ENCODE measurements around the gene MS4A10. TPM values are rescaled to one million over a fixed set of nuclear protein-coding genes. Genes with fewer than 3 reads are reported as not detected.

MS4A10 gene
- polyA plus RNA-seq, 2 of the 4 experiments (the other 2 are of a cell fraction) = not detected

- DNase-seq (ENCODE audit: low read depth in 1 of 2, low spot score in 1 of 2) (no peak), ATAC-seq (no peak), FAIRE-seq (no peak)
- no peaks in the 10 kb centered on the region for H3K4me1 ChIP-seq
- 38% methylated on average over 10 of the region's 10 CpGs for WGBS (ENCODE audit: missing lambda C conversion rate)
- no peaks in the 10 kb centered on the region for H3K9me3 ChIP-seq
- CTCF ChIA-PET = interaction anchor here (0.9 to 8.1 kb wide), 3 partner anchors 10 to 20 kb away, joined by 4 to 129 read pairs (median 4); partner anchors contain the start of gene MS4A15
- no peak overlapping the region for H3K4me2 ChIP-seq
- no peak overlapping the region for H3K27ac ChIP-seq
- no peak overlapping the region for H3K4me3 ChIP-seq
- no peak for TF ChIP-seq JUN (IDR thresholded peaks at IDR 0.05)
- TF ChIP-seq MAFK (IDR thresholded peaks at IDR 0.05; ENCODE audit: partially characterized antibody) = peak; percentile 69
- TF ChIP-seq CEBPB (IDR thresholded peaks at IDR 0.05) = no peak
- no peak for TF ChIP-seq TFCP2L1 (CRISPR knock-in tag; IDR thresholded peaks at IDR 0.05)
- TF ChIP-seq RNF2 (IDR thresholded peaks at IDR 0.05; ENCODE audit: borderline replicate concordance, low read depth) = no peak
- TF ChIP-seq, protein P1, sequence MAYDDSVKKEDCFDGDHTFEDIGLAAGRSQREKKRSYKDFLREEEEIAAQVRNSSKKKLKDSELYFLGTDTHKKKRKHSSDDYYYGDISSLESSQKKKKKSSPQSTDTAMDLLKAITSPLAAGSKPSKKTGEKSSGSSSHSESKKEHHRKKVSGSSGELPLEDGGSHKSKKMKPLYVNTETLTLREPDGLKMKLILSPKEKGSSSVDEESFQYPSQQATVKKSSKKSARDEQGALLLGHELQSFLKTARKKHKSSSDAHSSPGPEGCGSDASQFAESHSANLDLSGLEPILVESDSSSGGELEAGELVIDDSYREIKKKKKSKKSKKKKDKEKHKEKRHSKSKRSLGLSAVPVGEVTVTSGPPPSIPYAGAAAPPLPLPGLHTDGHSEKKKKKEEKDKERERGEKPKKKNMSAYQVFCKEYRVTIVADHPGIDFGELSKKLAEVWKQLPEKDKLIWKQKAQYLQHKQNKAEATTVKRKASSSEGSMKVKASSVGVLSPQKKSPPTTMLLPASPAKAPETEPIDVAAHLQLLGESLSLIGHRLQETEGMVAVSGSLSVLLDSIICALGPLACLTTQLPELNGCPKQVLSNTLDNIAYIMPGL (CRISPR knock-in tag; IDR thresholded peaks at IDR 0.05; ENCODE audit: borderline replicate concordance) = no peak
- no peak for TF ChIP-seq CBX8 (IDR thresholded peaks at IDR 0.05)
- POLR2A ChIA-PET = no interaction called here
Observed at GRCh38 chr11:60766547-60766946, 18.6 kb upstream of the MS4A10 start.

- Histone ChIP-seq H3K4me2 (peak overlapping the region; percentile 34; the same call in 2 of the 3 replicates), H3K27ac (no peak overlapping the region), H3K9me3 (no peaks in the 10 kb centered on the region), H3K4me3 (no peak overlapping the region), H3K4me1 (no peaks in the 10 kb centered on the region)
- TF ChIP-seq, protein P1 (CRISPR knock-in tag; IDR thresholded peaks at IDR 0.05; ENCODE audit: borderline replicate concordance) = no peak
- TF ChIP-seq, protein P2, sequence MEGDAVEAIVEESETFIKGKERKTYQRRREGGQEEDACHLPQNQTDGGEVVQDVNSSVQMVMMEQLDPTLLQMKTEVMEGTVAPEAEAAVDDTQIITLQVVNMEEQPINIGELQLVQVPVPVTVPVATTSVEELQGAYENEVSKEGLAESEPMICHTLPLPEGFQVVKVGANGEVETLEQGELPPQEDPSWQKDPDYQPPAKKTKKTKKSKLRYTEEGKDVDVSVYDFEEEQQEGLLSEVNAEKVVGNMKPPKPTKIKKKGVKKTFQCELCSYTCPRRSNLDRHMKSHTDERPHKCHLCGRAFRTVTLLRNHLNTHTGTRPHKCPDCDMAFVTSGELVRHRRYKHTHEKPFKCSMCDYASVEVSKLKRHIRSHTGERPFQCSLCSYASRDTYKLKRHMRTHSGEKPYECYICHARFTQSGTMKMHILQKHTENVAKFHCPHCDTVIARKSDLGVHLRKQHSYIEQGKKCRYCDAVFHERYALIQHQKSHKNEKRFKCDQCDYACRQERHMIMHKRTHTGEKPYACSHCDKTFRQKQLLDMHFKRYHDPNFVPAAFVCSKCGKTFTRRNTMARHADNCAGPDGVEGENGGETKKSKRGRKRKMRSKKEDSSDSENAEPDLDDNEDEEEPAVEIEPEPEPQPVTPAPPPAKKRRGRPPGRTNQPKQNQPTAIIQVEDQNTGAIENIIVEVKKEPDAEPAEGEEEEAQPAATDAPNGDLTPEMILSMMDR (IDR thresholded peaks at IDR 0.05) = peak; percentile 35
- TF ChIP-seq, protein P3, sequence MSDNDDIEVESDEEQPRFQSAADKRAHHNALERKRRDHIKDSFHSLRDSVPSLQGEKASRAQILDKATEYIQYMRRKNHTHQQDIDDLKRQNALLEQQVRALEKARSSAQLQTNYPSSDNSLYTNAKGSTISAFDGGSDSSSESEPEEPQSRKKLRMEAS (IDR thresholded peaks at IDR 0.05) = 0 out of 2 replicates have a peak, but pooled peaks have one; percentile 17
- DNase-seq (ENCODE audit: low read depth in 1 of 2, low spot score in 1 of 2) = peak; percentile 21 to 33
- CTCF ChIA-PET = interaction anchor here (8.1 kb wide), 1 partner anchor 10 kb away, joined by 129 read pairs; no protein-coding TSS in a partner anchor
- POLR2A ChIA-PET = no interaction called here
- 19% methylated on average over 13 of the region's 26 CpGs for WGBS (ENCODE audit: missing lambda C conversion rate)
- FAIRE-seq = no peak
- ATAC-seq = peak; percentile 43 to 77; a peak in 3 of 6 replicates
Observed at GRCh38 chr11:60767388-60767811, 17.7 kb upstream of the MS4A10 start.

DNA sequence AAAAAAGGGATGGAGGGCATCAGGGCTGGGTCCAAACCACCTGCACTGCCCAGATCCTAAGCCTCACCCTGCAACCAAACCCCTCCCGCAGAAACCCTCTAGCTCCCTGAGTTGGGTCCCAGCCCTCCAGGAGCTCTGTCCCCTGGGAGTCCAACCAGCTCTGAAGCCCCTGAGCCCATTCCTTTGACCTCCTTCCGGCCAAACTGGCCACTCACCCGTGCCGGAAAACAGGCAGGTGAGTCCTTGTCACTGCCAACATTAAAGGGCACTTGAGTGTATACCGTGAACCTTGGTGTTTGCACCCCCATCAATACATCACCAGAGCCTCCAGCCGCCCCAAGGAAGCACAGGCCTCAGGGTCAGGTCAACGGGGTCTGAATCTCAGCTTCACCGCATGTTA is 16.9 kb upstream of the MS4A10 start:
- FAIRE-seq (no peak), DNase-seq (ENCODE audit: low read depth in 1 of 2, low spot score in 1 of 2) (no peak), ATAC-seq (no peak)
- Histone ChIP-seq H3K4me1 (no peaks in the 10 kb centered on the region), H3K9me3 (no peaks in the 10 kb centered on the region), H3K27ac (no peak overlapping the region), H3K4me3 (no peak overlapping the region), H3K4me2 (no peak overlapping the region)
- WGBS (ENCODE audit: missing lambda C conversion rate) = 51% methylated on average over 8 of the region's 8 CpGs
- POLR2A ChIA-PET = no interaction called here
- CTCF ChIA-PET = interaction anchor here (0.7 to 8.1 kb wide), 2 partner anchors 9 to 17 kb away, joined by 3 to 129 read pairs; partner anchors contain the start of gene MS4A10
- TF ChIP-seq GATA3 (IDR thresholded peaks at IDR 0.05; ENCODE audit: borderline replicate concordance) (no peak), FOSL2 (IDR thresholded peaks at IDR 0.05) (no peak), FOSL2 (CRISPR knock-in tag; IDR thresholded peaks at IDR 0.05) (no peak), JUNB (IDR thresholded peaks at IDR 0.05) (no peak), ESRRA (IDR thresholded peaks at IDR 0.05; ENCODE audit: borderline replicate concordance, low read length) (no peak), KDM1A (IDR thresholded peaks at IDR 0.05; ENCODE audit: low read depth) (no peak), RFX5 (IDR thresholded peaks at IDR 0.05) (no peak), HDAC2 (IDR thresholded peaks at IDR 0.05) (no peak), FOXS1 (CRISPR knock-in tag; IDR thresholded peaks at IDR 0.05) (no peak), HOXB5 (CRISPR knock-in tag; IDR thresholded peaks at IDR 0.05) (no peak), POLR2A (IDR thresholded peaks at IDR 0.05; ENCODE audit: low read length) (no peak), CHD2 (IDR thresholded peaks at IDR 0.05; ENCODE audit: low read length, partially characterized antibody) (no peak), SREBF2 (IDR thresholded peaks at IDR 0.05) (no peak), USF2 (IDR thresholded peaks at IDR 0.05) (no peak)
- TF ChIP-seq, protein P4, sequence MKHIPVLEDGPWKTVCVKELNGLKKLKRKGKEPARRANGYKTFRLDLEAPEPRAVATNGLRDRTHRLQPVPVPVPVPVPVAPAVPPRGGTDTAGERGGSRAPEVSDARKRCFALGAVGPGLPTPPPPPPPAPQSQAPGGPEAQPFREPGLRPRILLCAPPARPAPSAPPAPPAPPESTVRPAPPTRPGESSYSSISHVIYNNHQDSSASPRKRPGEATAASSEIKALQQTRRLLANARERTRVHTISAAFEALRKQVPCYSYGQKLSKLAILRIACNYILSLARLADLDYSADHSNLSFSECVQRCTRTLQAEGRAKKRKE (CRISPR knock-in tag; IDR thresholded peaks at IDR 0.05; ENCODE audit: low read depth) = no peak

Data from A549 (cell line).